Measurements from ENCODE around the gene RTEL1. TPM values are rescaled to one million over a fixed set of nuclear protein-coding genes. Genes with fewer than 3 reads are reported as not detected.
"Not testable (repeated sequence)": the region's sequence is repeated elsewhere in the genome, so short reads cannot be mapped to it uniquely, and the experiment has no call there.

RTEL1 gene
- total RNA-seq, 4 donors from 2014 or later: 10.2 to 34.4 (median 21.6) TPM

GRCh38 chr20:63653974-63654668, 4.0 kb upstream of the RTEL1 start:
- ATAC-seq (ENCODE audit: low FRiP score) (peak; percentile 24), DNase-seq (ENCODE audit: low spot score) (no peak)
- TF ChIP-seq CTCF (IDR thresholded peaks at IDR 0.05): no peak

GRCh38 chr20:63655249-63655648, 2.9 kb upstream of the RTEL1 start:
- DNase-seq (ENCODE audit: low spot score): no peak
- TF ChIP-seq CTCF (IDR thresholded peaks at IDR 0.05): no peak
- no peak for ATAC-seq (ENCODE audit: low FRiP score)

GRCh38 chr20:63656451-63656850, 1.7 kb upstream of the RTEL1 start:
- ATAC-seq (ENCODE audit: low FRiP score): no peak

GRCh38 chr20:63657260-63657936, 714 bp upstream of the RTEL1 start:
- TF ChIP-seq CTCF (IDR thresholded peaks at IDR 0.05): no peak
- DNase-seq (ENCODE audit: low spot score) (no peak), ATAC-seq (ENCODE audit: low FRiP score) (no peak)

More at GRCh38 chr20:63656451-63656850, 1.7 kb upstream of the RTEL1 start:
- no peak for DNase-seq (ENCODE audit: low spot score)
- no peak for TF ChIP-seq CTCF (IDR thresholded peaks at IDR 0.05)

GRCh38 chr20:63658749-63659187, 656 bp downstream of the RTEL1 start:
- TF ChIP-seq CTCF (IDR thresholded peaks at IDR 0.05): no peak
- peak; percentile 25 for ATAC-seq (ENCODE audit: low FRiP score)
- DNase-seq (ENCODE audit: low spot score): no peak

GRCh38 chr20:63659370-63659769, 1.3 kb downstream of the RTEL1 start:
- ATAC-seq (ENCODE audit: low FRiP score) (no peak), DNase-seq (ENCODE audit: low spot score) (no peak)
- no peak for TF ChIP-seq CTCF (IDR thresholded peaks at IDR 0.05)

GRCh38 chr20:63660174-63660573, 2.1 kb downstream of the RTEL1 start:
- DNase-seq (ENCODE audit: low spot score); ATAC-seq (ENCODE audit: low FRiP score): not testable (repeated sequence)
